Coronary artery (tissue), 2 donors: ENCODE measurements around the gene SPATA13.

Experiments
- DNase-seq: peaks from one replicate; pipeline ENCODE4 v3.0.0-alpha.2; 2017; ENCODE audit warnings: low spot score
- H3K27ac ChIP-seq, 2 donors: fragments of 200-600 bp; sonication (generic); one replicate each; pipeline ENCODE4 v1.5.1; 2016 to 2019
- H3K4me3 ChIP-seq: fragments of 200-600 bp; sonication (generic); 2 replicates; pipeline ENCODE4 v1.5.1; 2016; ENCODE audit warnings: mild to moderate bottlenecking, moderate library complexity
- CTCF ChIP-seq: fragments of 200-600 bp; sonication (generic); IDR thresholded peaks from one replicate; pipeline ENCODE4 v1.5.1; 2019; ENCODE audit warnings: antibody characterized with exemption

Gene SPATA13

GRCh38 chr13:24129914-24130774 is 30.4 kb upstream of the SPATA13 start:
- DNase-seq = no peak
- Histone ChIP-seq H3K27ac (no peak overlapping the region), H3K4me3 (no peak overlapping the region)
- TF ChIP-seq CTCF = no peak

- TF ChIP-seq CTCF = no peak
- H3K4me3 ChIP-seq = no peak overlapping the region
- no peak overlapping the region for H3K27ac ChIP-seq
- DNase-seq = no peak
Observed at GRCh38 chr13:24131749-24132148, 28.8 kb upstream of the SPATA13 start.

- Histone ChIP-seq H3K4me3 (no peak overlapping the region), H3K27ac (no peak overlapping the region)
- no peak for TF ChIP-seq CTCF
Observed at GRCh38 chr13:24133021-24133795, 27.3 kb upstream of the SPATA13 start.

GRCh38 chr13:24134231-24134630 is 26.3 kb upstream of the SPATA13 start:
- H3K27ac ChIP-seq = no peak overlapping the region
- TF ChIP-seq CTCF = no peak
- no peak for DNase-seq
- H3K4me3 ChIP-seq = no peak overlapping the region

More at GRCh38 chr13:24133021-24133795, 27.3 kb upstream of the SPATA13 start:
- no peak for DNase-seq

- TF ChIP-seq CTCF = no peak
- Histone ChIP-seq H3K27ac (no peak overlapping the region), H3K4me3 (no peak overlapping the region)
- no peak for DNase-seq
Observed at GRCh38 chr13:24134757-24135156, 25.8 kb upstream of the SPATA13 start.

GRCh38 chr13:24135674-24136300 is 24.7 kb upstream of the SPATA13 start:
- no peak for DNase-seq
- TF ChIP-seq CTCF = no peak
- Histone ChIP-seq H3K4me3 (no peak overlapping the region), H3K27ac (no peak overlapping the region)
